Ascending aorta (tissue), 2 donors: Measurements from ENCODE around the gene PSMC1. TPM values are rescaled to one million over a fixed set of nuclear protein-coding genes. Genes with fewer than 3 reads are reported as not detected.
"Not testable (repeated sequence)": the region's sequence is repeated elsewhere in the genome, so short reads cannot be mapped to it uniquely, and the experiment has no call there.

Experiments
- DNase-seq, 2 donors: peaks; one replicate each; pipeline ENCODE4 v3.0.0-alpha.2; 2019; ENCODE audit warnings: low spot score in 2 of 2
- H3K27ac ChIP-seq, 2 donors: fragments of 200-600 bp; sonication (generic); one replicate each; pipeline ENCODE4 v1.5.1; 2016 to 2017; ENCODE audit warnings: mild to moderate bottlenecking in 1 of 2
- H3K27me3 ChIP-seq: fragments of 200-600 bp; sonication (generic); one replicate; pipeline ENCODE4 v1.5.1; 2017
- H3K36me3 ChIP-seq, 2 donors: fragments of 200-600 bp; sonication (generic); one replicate each; pipeline ENCODE4 v1.5.1; 2016
- H3K4me1 ChIP-seq, 2 donors: fragments of 200-600 bp; sonication (generic); one replicate each; pipeline ENCODE4 v1.5.1; 2016 to 2017; ENCODE audit warnings: mild to moderate bottlenecking in 1 of 2
- H3K4me3 ChIP-seq, 2 donors: fragments of 200-600 bp; sonication (generic); one replicate each; pipeline ENCODE4 v1.5.1; 2016 to 2017; ENCODE audit warnings: mild to moderate bottlenecking in 1 of 2
- H3K9me3 ChIP-seq, 2 donors: fragments of 200-600 bp; sonication (generic); one replicate each; pipeline ENCODE4 v1.5.1; 2016
- CTCF ChIP-seq, 3 experiments: fragments of 200-600 bp in 2 of 3; fragments of 450-650 bp in 1 of 3; sonication (generic) in 2 of 3; IDR thresholded peaks; one replicate each; pipeline ENCODE4 v1.5.1; 2016 to 2019; ENCODE audit warnings: antibody characterized with exemption in 3 of 3, mild to moderate bottlenecking in 1 of 3, moderate library complexity in 1 of 3
- intact Hi-C: fragments of 100-400 bp; cut with DNase I; formaldehyde crosslinking; loops from one replicate; pipeline ENCODE4 v1.15.1; 2023
- total RNA-seq: library from RNA; depleted of rRNA; stranded (reverse); fragments of >200 nt; gene quantifications from one replicate; pipeline ENCODE4 v1.1.0, GENCODE V29; 2016

The PSMC1 gene
- total RNA-seq, 1 donor from 2014 or later = 93.2 TPM

- Histone ChIP-seq H3K27ac (no peak overlapping the region), H3K4me3 (peak overlapping the region in 1 of 2 donors; percentile 5), H3K4me1 (no peaks in the 10 kb centered on the region), H3K27me3 (no peaks in the 10 kb centered on the region), H3K36me3 (no peaks in the 10 kb centered on the region), H3K9me3 (peaks cover 23 to 39% of the 10 kb centered on the region in 2 donors)
- no peak for TF ChIP-seq CTCF (IDR thresholded peaks at IDR 0.05)
- intact Hi-C loops = no loop called here
- no peak for DNase-seq
Measured at GRCh38 chr14:90239139-90239538, 17.2 kb upstream of the PSMC1 start.

GRCh38 chr14:90242444-90242843 is 13.9 kb upstream of the PSMC1 start:
- Histone ChIP-seq H3K4me3 (no peak overlapping the region), H3K9me3 (peaks cover 23 to 39% of the 10 kb centered on the region in 2 donors), H3K27me3 (no peaks in the 10 kb centered on the region), H3K4me1 (no peaks in the 10 kb centered on the region), H3K36me3 (no peaks in the 10 kb centered on the region), H3K27ac (no peak overlapping the region)
- no peak for TF ChIP-seq CTCF (IDR thresholded peaks at IDR 0.05)
- DNase-seq = no peak
- intact Hi-C loops = no loop called here

- Histone ChIP-seq H3K27me3 (no peaks in the 10 kb centered on the region), H3K4me1 (no peaks in the 10 kb centered on the region), H3K27ac (no peak overlapping the region), H3K4me3 (no peak overlapping the region), H3K36me3 (no peaks in the 10 kb centered on the region), H3K9me3 (no peaks in the 10 kb centered on the region)
- intact Hi-C loops = no loop called here
- DNase-seq = no peak
- TF ChIP-seq CTCF (IDR thresholded peaks at IDR 0.05) = no peak
Measured at GRCh38 chr14:90246936-90247335, 9.4 kb upstream of the PSMC1 start.

GRCh38 chr14:90247441-90247840 is 8.9 kb upstream of the PSMC1 start:
- H3K36me3 ChIP-seq, DNase-seq, H3K4me1 ChIP-seq, intact Hi-C loops, H3K9me3 ChIP-seq, H3K4me3 ChIP-seq, H3K27me3 ChIP-seq, H3K27ac ChIP-seq: not testable (repeated sequence)

- Histone ChIP-seq H3K4me1 (no peaks in the 10 kb centered on the region), H3K4me3 (no peak overlapping the region), H3K27me3 (no peaks in the 10 kb centered on the region), H3K9me3 (no peaks in the 10 kb centered on the region), H3K27ac (no peak overlapping the region), H3K36me3 (no peaks in the 10 kb centered on the region)
- intact Hi-C loops = no loop called here
- TF ChIP-seq CTCF (IDR thresholded peaks at IDR 0.05) = no peak
- DNase-seq = no peak
Measured at GRCh38 chr14:90248594-90248993, 7.8 kb upstream of the PSMC1 start.

GRCh38 chr14:90253826-90254225 is 2.5 kb upstream of the PSMC1 start:
- no peak for TF ChIP-seq CTCF (IDR thresholded peaks at IDR 0.05)
- intact Hi-C loops = loop anchor here (10.0 kb wide), 3 partner anchors 299 to 1699 kb away; partner anchors contain the start of genes EFCAB11, PTPN21, RPS6KA5 and TDP1
- no peak overlapping the region for H3K27ac ChIP-seq

More at GRCh38 chr14:90253826-90254225, 2.5 kb upstream of the PSMC1 start:
- Histone ChIP-seq H3K4me3 (no peak overlapping the region), H3K36me3 (peaks cover 0 to under 1% of the 10 kb centered on the region in 2 donors), H3K27me3 (no peaks in the 10 kb centered on the region), H3K9me3 (no peaks in the 10 kb centered on the region), H3K4me1 (peaks cover 0 to 4% of the 10 kb centered on the region in 2 donors)
- no peak for DNase-seq
